ENCODE data around the gene PCDH19. TPM values are rescaled to one million over a fixed set of nuclear protein-coding genes. Genes with fewer than 3 reads are reported as not detected.
A peak's percentile ranks its signal among the peaks of the same experiment; 100 is the strongest.

PCDH19 gene
- total and polyA plus RNA-seq, 4 donors, result 14.3 to 60.0 (median 36.7) TPM

DNA sequence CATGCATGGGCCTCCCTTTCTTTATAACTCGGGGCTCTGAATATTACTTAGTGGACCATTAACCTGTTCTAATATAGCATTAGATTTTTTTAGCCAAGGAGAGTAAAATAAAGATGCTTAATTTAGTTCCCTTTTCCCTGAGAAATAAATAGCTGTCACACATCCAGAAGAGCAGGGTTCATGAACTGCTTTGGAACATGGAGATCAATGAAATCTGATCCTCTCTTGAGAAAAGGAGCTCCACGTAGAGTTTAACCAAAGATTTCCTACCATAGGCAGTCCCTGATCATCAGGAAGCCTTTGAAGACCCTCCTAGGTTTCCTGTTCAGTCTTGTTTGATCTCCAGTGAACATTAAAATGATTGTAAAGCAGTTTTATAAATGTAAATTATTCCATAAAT lies 8.5 kb upstream of the PCDH19 start:
- DNase-seq (ENCODE audit: low read depth in 4 of 6, low spot score in 6 of 6), result no peak
- H3K9me3 ChIP-seq (ENCODE audit: control insufficient read depth, insufficient read depth, low read length), result no peaks in the 10 kb centered on the region
- H3K4me1 ChIP-seq (ENCODE audit: control insufficient read depth, insufficient read depth, low read length), result no peaks in the 10 kb centered on the region
- no peak overlapping the region for H3K27ac ChIP-seq (ENCODE audit: low read depth, low read length)
- no peak overlapping the region for H3K4me3 ChIP-seq (ENCODE audit: low read depth, low read length)
- peaks cover 18% of the 10 kb centered on the region for H3K27me3 ChIP-seq (ENCODE audit: control insufficient read depth, insufficient read depth, low read length)
- no peaks in the 10 kb centered on the region for H3K36me3 ChIP-seq (ENCODE audit: control insufficient read depth, insufficient read depth, low read length)
- WGBS (ENCODE audit: insufficient coverage), result no CpG with 5 or more reads among the region's 2 CpGs

DNA sequence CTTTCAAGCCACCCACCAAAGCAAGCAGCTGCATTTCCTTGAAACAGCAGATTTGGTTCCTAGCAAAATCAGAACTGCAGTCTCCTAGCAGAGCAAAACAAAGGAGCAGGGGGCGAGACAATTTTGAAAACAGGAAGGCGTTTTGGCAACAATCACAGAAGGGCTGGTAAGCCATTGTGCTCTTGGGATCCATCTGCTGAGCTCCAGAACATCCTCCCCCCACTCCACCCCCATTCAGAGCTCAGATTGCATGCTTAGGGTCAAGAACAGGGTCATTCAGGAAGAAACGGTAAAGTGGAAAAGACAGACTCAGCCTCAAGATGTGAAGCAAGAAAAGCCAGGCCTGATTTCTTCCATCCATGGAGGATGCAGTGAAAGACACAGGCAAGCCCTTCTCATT lies 7.6 kb upstream of the PCDH19 start:
- WGBS (ENCODE audit: insufficient coverage), result 40% methylated on average over 1 of the region's 3 CpGs
- Histone ChIP-seq H3K27ac (ENCODE audit: low read depth, low read length) (no peak overlapping the region), H3K9me3 (ENCODE audit: control insufficient read depth, insufficient read depth, low read length) (no peaks in the 10 kb centered on the region), H3K4me1 (ENCODE audit: control insufficient read depth, insufficient read depth, low read length) (no peaks in the 10 kb centered on the region), H3K36me3 (ENCODE audit: control insufficient read depth, insufficient read depth, low read length) (no peaks in the 10 kb centered on the region), H3K27me3 (ENCODE audit: control insufficient read depth, insufficient read depth, low read length) (peaks cover 19% of the 10 kb centered on the region), H3K4me3 (ENCODE audit: low read depth, low read length) (no peak overlapping the region)
- peak in 1 of 6 donors; percentile 41 for DNase-seq (ENCODE audit: low read depth in 4 of 6, low spot score in 6 of 6)

DNA sequence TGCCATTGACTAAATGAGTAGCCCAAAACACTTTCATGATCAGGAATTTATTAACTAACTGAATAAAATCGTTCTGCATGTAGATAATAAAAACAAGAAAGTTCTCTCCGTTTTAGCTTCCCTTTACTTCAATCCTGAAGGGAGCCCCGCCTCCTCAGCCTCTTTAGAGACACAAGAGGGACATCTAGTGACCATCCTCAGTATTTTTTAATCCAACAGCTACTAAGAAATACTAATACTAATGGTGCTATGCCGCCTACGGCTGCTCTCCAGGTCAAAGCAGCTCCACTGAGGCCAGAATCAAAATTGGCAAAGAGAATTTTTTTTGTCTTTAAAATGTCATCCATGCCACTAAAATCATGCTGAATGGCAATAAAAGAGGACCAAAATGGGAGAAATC lies 3.2 kb upstream of the PCDH19 start:
- peak in 3 of 6 donors; percentile 59 to 93 (median 84) for DNase-seq (ENCODE audit: low read depth in 4 of 6, low spot score in 6 of 6)
- 0% methylated on average over 2 of the region's 5 CpGs for WGBS (ENCODE audit: insufficient coverage)
- no peaks in the 10 kb centered on the region for H3K36me3 ChIP-seq (ENCODE audit: control insufficient read depth, insufficient read depth, low read length)
- H3K9me3 ChIP-seq (ENCODE audit: control insufficient read depth, insufficient read depth, low read length), result no peaks in the 10 kb centered on the region
- peaks cover 15% of the 10 kb centered on the region for H3K4me1 ChIP-seq (ENCODE audit: control insufficient read depth, insufficient read depth, low read length)
- H3K4me3 ChIP-seq (ENCODE audit: low read depth, low read length), result no peak overlapping the region
- H3K27me3 ChIP-seq (ENCODE audit: control insufficient read depth, insufficient read depth, low read length), result peaks cover 46% of the 10 kb centered on the region
- no peak overlapping the region for H3K27ac ChIP-seq (ENCODE audit: low read depth, low read length)

DNA sequence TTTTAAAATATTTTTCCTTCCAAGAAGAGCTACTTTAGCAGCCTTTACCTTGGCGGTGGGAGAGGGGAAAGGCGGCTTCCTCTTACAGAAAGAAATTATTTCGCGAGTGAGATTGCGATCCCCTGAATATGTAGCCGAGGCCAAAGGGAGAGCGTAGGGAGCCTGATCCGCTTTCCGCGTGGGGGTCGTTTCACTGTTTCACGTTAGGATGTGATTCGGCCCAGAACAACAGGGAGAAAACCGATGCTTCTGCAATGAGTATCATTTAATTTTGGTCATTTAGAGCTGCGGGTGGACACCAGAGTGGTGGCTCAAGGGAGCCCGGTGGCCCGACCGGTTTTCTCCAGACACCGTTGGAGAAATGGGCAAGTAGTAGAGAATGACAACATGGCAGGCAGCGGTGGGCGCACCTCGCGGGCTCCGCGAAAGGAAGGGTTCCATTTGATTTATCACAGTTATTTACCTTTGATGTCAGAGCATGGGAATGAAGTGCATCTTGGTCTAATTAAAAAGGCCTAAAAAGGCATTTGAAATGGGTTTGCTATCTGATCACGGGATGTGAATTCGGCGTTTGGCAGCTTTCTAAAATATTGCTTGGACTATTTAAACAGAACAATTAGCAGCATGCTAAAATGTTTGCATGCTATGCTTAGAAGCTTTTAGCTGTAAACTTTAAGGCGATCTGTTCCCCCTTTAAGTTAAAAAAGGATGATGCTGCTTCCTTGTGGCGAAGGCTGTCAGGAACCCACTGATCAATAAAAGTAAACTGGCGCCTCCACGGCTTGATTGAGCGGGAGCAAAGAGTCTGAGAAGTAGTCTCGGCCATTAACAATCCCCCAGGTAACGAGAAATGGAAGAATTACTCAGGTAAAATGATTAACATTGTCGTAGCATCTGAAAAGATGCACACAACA lies 2.0 kb upstream of the PCDH19 start:
- Histone ChIP-seq H3K4me3 (ENCODE audit: low read depth, low read length) (peak overlapping the region; percentile 38), H3K36me3 (ENCODE audit: control insufficient read depth, insufficient read depth, low read length) (peaks cover 4% of the 10 kb centered on the region), H3K4me1 (ENCODE audit: control insufficient read depth, insufficient read depth, low read length) (peaks cover 26% of the 10 kb centered on the region), H3K27ac (ENCODE audit: low read depth, low read length) (no peak overlapping the region), H3K9me3 (ENCODE audit: control insufficient read depth, insufficient read depth, low read length) (no peaks in the 10 kb centered on the region), H3K27me3 (ENCODE audit: control insufficient read depth, insufficient read depth, low read length) (peaks cover 53% of the 10 kb centered on the region)
- peak in 2 of 6 donors; percentile 31 to 66 for DNase-seq (ENCODE audit: low read depth in 4 of 6, low spot score in 6 of 6)
- 32% methylated on average over 25 of the region's 36 CpGs for WGBS (ENCODE audit: insufficient coverage)

DNA sequence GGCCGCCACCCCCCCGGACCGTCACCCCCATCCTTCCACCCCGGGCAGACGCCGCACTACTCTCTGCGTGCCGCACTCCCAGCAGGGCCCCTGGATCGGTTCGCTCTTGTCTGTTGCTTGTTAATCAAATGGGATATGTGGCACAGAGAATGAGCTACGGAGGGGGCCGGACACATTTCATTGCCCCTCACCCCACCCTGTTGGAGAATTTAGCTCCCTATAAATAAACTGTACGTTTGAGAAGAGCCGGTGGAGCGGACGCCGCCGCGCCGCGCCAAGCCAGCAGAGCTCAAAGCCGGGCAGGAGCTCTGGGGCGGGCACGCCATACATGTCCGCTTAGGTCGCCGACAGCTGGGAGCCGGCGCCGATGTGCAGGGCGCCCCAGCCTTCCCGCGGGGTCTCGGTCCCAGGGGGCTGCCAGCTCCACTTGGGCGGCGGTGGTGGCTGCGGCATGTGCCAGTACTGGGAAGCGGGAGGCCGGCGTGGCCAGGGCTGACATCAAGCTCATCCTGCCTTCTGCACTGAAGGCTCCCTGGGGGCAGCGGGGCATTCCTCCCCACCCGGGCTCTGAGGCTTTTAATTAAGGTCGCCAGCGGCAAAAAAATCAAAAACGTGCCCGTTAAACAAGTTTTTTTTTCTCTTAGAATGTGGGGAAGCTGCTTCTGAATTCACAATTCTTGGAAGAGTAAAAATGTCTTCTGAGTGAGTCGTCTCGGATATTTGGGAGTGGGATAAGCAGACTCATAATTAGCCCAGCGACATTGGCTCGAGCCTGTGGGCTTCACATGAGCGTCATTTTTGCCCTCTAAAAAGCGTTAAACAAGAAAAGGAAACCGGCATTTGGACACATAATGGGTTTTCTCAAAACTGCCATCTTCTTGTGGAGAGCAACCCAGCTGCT lies 1.1 kb upstream of the PCDH19 start:
- Histone ChIP-seq H3K27me3 (ENCODE audit: control insufficient read depth, insufficient read depth, low read length) (peaks cover 53% of the 10 kb centered on the region), H3K4me1 (ENCODE audit: control insufficient read depth, insufficient read depth, low read length) (peaks cover 27% of the 10 kb centered on the region), H3K36me3 (ENCODE audit: control insufficient read depth, insufficient read depth, low read length) (peaks cover 4% of the 10 kb centered on the region), H3K4me3 (ENCODE audit: low read depth, low read length) (peak overlapping the region; percentile 38), H3K27ac (ENCODE audit: low read depth, low read length) (no peak overlapping the region), H3K9me3 (ENCODE audit: control insufficient read depth, insufficient read depth, low read length) (no peaks in the 10 kb centered on the region)
- WGBS (ENCODE audit: insufficient coverage), result 19% methylated on average over 44 of the region's 53 CpGs
- DNase-seq (ENCODE audit: low read depth in 4 of 6, low spot score in 6 of 6), result peak in 2 of 6 donors; percentile 59

DNA sequence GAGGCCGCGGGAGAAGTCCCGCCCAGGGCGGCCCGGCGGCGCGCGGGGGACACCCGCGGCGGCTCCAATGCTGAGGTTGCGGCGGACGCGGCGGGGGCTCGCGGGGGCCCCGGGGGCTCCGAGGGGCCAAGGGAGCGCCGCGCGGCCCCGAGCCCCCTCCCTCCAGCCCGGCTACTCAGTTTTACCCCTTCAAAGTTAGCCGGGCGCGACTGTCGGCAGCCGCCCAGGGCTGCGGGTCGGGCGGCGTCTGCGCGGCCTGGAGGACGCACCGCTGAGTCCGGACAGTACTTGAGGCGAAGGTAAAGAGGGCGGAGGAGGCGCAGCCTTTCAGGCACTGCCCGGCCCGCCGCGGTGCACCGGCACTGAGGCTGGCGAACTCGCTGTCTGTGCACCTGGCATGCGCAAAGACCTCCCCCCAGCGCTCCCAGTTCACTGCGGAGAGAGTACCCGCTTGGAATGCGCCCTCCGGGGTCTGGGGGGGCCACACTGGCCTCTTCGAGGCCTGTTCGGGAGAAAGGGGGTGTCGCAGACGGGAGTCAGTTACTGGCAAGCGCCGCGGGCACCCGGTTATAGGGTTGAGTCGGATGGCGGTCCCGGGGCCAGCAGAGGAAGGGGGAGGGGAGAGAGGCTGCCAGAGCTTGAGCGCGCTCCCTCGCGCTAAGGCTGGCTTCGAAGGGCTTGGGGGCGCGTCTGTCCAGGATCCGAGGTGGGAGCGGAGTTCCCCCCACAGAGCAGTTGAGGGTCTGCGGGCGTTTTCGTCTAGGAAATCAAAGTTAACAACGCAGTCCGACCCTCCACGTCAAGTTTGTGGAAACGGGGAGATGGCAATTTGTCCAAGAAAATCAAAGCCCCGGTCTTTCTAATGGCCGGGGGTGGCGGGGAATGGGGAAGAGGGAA lies 1.1 kb downstream of the PCDH19 start:
- Histone ChIP-seq H3K27me3 (ENCODE audit: control insufficient read depth, insufficient read depth, low read length) (peaks cover 54% of the 10 kb centered on the region), H3K27ac (ENCODE audit: low read depth, low read length) (no peak overlapping the region), H3K4me1 (ENCODE audit: control insufficient read depth, insufficient read depth, low read length) (peaks cover 27% of the 10 kb centered on the region), H3K4me3 (ENCODE audit: low read depth, low read length) (peak overlapping the region; percentile 56), H3K9me3 (ENCODE audit: control insufficient read depth, insufficient read depth, low read length) (no peaks in the 10 kb centered on the region), H3K36me3 (ENCODE audit: control insufficient read depth, insufficient read depth, low read length) (peaks cover 4% of the 10 kb centered on the region)
- DNase-seq (ENCODE audit: low read depth in 4 of 6, low spot score in 6 of 6), result peak in 1 of 6 donors; percentile 50
- 25% methylated on average over 87 of the region's 87 CpGs for WGBS (ENCODE audit: insufficient coverage)

DNA sequence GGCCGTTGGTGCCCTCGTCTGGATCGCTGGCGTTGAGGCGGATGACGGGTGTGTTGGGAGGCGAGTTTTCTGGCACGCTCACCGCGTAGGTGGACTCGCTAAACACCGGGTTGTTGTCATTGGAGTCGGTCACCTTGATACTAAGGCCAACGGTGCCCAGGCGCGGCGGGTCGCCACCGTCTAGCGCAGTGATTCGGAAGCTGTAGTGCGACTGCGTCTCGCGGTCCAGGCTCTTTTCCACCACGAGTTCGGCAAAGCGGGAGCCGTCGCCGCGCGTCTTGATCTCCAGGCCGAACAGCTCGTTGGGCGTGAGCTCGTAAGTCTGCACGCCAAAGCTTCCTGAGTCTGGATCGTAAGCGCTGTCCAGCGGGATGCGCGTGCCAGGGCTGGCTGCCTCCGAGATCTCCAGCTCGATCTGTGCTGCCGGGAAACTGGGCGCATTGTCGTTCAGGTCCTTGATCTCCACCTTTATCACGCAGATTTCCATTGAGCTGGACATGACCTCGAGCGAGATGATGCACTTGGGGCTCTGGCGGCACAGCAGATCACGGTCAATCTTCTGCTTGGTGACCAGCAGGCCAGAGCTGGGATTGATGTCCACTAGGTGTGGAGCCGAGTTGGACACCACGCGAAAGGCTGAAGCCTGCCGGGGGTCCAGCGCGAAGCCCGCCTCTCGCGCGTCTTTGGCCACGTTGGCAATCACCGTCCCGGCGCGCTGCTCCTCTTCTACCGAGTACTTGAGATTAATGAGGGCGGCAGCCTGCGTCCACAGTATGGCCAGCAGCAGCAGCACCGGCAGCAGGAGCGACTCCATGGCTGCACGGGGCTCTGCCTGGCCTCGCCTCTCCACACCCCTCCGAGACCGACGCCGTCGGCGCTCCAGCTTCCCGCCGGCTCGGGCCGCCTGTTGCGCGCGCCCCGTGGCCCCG lies 2.0 kb downstream of the PCDH19 start:
- H3K9me3 ChIP-seq (ENCODE audit: control insufficient read depth, insufficient read depth, low read length), result no peaks in the 10 kb centered on the region
- peaks cover 4% of the 10 kb centered on the region for H3K36me3 ChIP-seq (ENCODE audit: control insufficient read depth, insufficient read depth, low read length)
- no peak overlapping the region for H3K27ac ChIP-seq (ENCODE audit: low read depth, low read length)
- WGBS (ENCODE audit: insufficient coverage), result 26% methylated on average over 90 of the region's 90 CpGs
- peak overlapping the region; percentile 35 for H3K4me3 ChIP-seq (ENCODE audit: low read depth, low read length)
- H3K27me3 ChIP-seq (ENCODE audit: control insufficient read depth, insufficient read depth, low read length), result peaks cover 56% of the 10 kb centered on the region
- H3K4me1 ChIP-seq (ENCODE audit: control insufficient read depth, insufficient read depth, low read length), result peaks cover 27% of the 10 kb centered on the region
- DNase-seq (ENCODE audit: low read depth in 4 of 6, low spot score in 6 of 6), result peak in 2 of 6 donors; percentile 51 to 59

DNA sequence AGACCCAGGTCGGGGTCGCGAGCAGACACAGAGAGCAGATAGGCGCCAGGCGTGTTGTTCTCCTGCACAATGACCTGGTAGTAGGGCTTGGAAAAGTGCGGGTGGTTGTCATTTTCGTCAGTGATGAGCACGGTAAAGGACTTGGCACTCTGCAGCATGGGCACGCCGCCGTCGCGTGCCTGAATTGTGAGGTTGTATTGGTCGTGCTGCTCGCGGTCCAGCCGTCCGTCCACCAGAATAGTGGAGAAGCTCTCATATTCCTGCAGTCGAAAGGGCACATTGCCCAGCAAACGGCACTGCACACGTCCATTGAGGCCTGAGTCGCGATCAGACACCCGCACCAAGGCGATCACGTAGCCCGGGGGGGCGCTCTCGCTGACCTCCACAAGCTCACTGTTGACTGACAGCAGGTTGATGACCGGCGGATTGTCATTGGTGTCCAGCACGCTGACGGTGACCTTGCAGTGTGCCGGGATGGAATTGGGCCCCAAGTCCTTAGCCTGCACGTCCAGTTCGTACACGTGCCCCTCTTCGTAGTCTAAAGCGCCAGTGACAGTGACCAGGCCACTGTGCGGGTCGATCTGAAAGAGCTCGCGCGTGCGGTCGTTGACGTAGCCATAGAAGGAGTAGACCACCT lies 2.8 kb downstream of the PCDH19 start:
- WGBS (ENCODE audit: insufficient coverage), result 34% methylated on average over 45 of the region's 47 CpGs
- peak in 1 of 6 donors; percentile 9 for DNase-seq (ENCODE audit: low read depth in 4 of 6, low spot score in 6 of 6)
- Histone ChIP-seq H3K36me3 (ENCODE audit: control insufficient read depth, insufficient read depth, low read length) (peaks cover 6% of the 10 kb centered on the region), H3K27me3 (ENCODE audit: control insufficient read depth, insufficient read depth, low read length) (peaks cover 53% of the 10 kb centered on the region), H3K4me1 (ENCODE audit: control insufficient read depth, insufficient read depth, low read length) (peaks cover 30% of the 10 kb centered on the region), H3K9me3 (ENCODE audit: control insufficient read depth, insufficient read depth, low read length) (no peaks in the 10 kb centered on the region), H3K4me3 (ENCODE audit: low read depth, low read length) (peak overlapping the region; percentile 35), H3K27ac (ENCODE audit: low read depth, low read length) (no peak overlapping the region)
